ENCODE measurements around the gene FZD7. TPM values are rescaled to one million over a fixed set of nuclear protein-coding genes. Genes with fewer than 3 reads are reported as not detected.

The FZD7 gene
- total RNA-seq, 2 experiments from 2014 or later = 0.17 to 0.25 TPM

GRCh38 chr2:202036601-202037037 lies 3.0 kb downstream of the FZD7 start:
- no peak overlapping the region for H3K27ac Mint-ChIP-seq
- ChIA-PET CTCF (no interaction called here), POLR2A (no interaction called here)
- H3K4me3 Mint-ChIP-seq = no peak overlapping the region
- Histone ChIP-seq H3K9me3 (ENCODE audit: control insufficient read depth in 1 of 2, insufficient read depth in 1 of 2, low read length in 2 of 2) (peaks cover 0 to 14% of the 10 kb centered on the region in 2 experiments), H3K4me3 (ENCODE audit: low read length) (no peak overlapping the region), H3K4me1 (ENCODE audit: insufficient read depth, low read length) (peaks cover 31% of the 10 kb centered on the region), H3K36me3 (ENCODE audit: insufficient read depth, low read length) (no peaks in the 10 kb centered on the region), H3K27me3 (ENCODE audit: control insufficient read depth in 1 of 2, insufficient read depth in 2 of 2, low read length in 2 of 2) (peaks cover 31 to 54% of the 10 kb centered on the region in 2 experiments), H3K27ac (ENCODE audit: low read depth in 1 of 2, low read length in 2 of 2) (no peak overlapping the region)
- ATAC-seq (ENCODE audit: poor library complexity) (no peak), DNase-seq (no peak)
- no peaks in the 10 kb centered on the region for H3K9me3 Mint-ChIP-seq
- peaks cover 9% of the 10 kb centered on the region for H3K36me3 Mint-ChIP-seq (ENCODE audit: low read depth)
- intact Hi-C loops (cut with DNase I, micrococcal nuclease) = loop anchor here in 1 of 2 experiments (10.0 kb wide), 5 partner anchors 198 to 1512 kb away; partner anchors contain the start of genes BMPR2, FAM117B, SGO2 and SUMO1
- H3K27me3 Mint-ChIP-seq = peaks cover 9% of the 10 kb centered on the region
- no peak for TF ChIP-seq CTCF (IDR thresholded peaks at IDR 0.05)
- peaks cover 18% of the 10 kb centered on the region for H3K4me1 Mint-ChIP-seq (ENCODE audit: low read depth)

GRCh38 chr2:202037086-202037485 lies 3.4 kb downstream of the FZD7 start:
- peaks cover 0 to 14% of the 10 kb centered on the region in 2 experiments for H3K9me3 ChIP-seq (ENCODE audit: control insufficient read depth in 1 of 2, insufficient read depth in 1 of 2, low read length in 2 of 2)
- H3K27ac ChIP-seq (ENCODE audit: low read depth in 1 of 2, low read length in 2 of 2) = no peak overlapping the region
- ChIA-PET POLR2A (no interaction called here), CTCF (no interaction called here)
- H3K4me3 Mint-ChIP-seq = no peak overlapping the region
- intact Hi-C loops (cut with DNase I, micrococcal nuclease) = loop anchor here in 1 of 2 experiments (10.0 kb wide), 5 partner anchors 198 to 1512 kb away; partner anchors contain the start of genes BMPR2, FAM117B, SGO2 and SUMO1
- peaks cover 9% of the 10 kb centered on the region for H3K27me3 Mint-ChIP-seq
- peaks cover 17% of the 10 kb centered on the region for H3K4me1 Mint-ChIP-seq (ENCODE audit: low read depth)
- no peaks in the 10 kb centered on the region for H3K36me3 ChIP-seq (ENCODE audit: insufficient read depth, low read length)
- no peak overlapping the region for H3K4me3 ChIP-seq (ENCODE audit: low read length)
- no peaks in the 10 kb centered on the region for H3K9me3 Mint-ChIP-seq
- DNase-seq (no peak), ATAC-seq (ENCODE audit: poor library complexity) (no peak)
- peaks cover 9% of the 10 kb centered on the region for H3K36me3 Mint-ChIP-seq (ENCODE audit: low read depth)
- no peak overlapping the region for H3K27ac Mint-ChIP-seq
- peaks cover 27% of the 10 kb centered on the region for H3K4me1 ChIP-seq (ENCODE audit: insufficient read depth, low read length)
- no peak for TF ChIP-seq CTCF (IDR thresholded peaks at IDR 0.05)
- peaks cover 31 to 58% of the 10 kb centered on the region in 2 experiments for H3K27me3 ChIP-seq (ENCODE audit: control insufficient read depth in 1 of 2, insufficient read depth in 2 of 2, low read length in 2 of 2)

GRCh38 chr2:202038471-202039277 lies 5.0 kb downstream of the FZD7 start:
- peaks cover 0 to 14% of the 10 kb centered on the region in 2 experiments for H3K9me3 ChIP-seq (ENCODE audit: control insufficient read depth in 1 of 2, insufficient read depth in 1 of 2, low read length in 2 of 2)
- H3K27me3 ChIP-seq (ENCODE audit: control insufficient read depth in 1 of 2, insufficient read depth in 2 of 2, low read length in 2 of 2) = peaks cover 31 to 58% of the 10 kb centered on the region in 2 experiments
- POLR2A ChIA-PET = no interaction called here
- TF ChIP-seq CTCF (IDR thresholded peaks at IDR 0.05) = no peak
- H3K4me3 ChIP-seq (ENCODE audit: low read length) = no peak overlapping the region
- ATAC-seq (ENCODE audit: poor library complexity) = no peak
- peaks cover 11% of the 10 kb centered on the region for H3K4me1 Mint-ChIP-seq (ENCODE audit: low read depth)
- H3K27ac ChIP-seq (ENCODE audit: low read depth in 1 of 2, low read length in 2 of 2) = no peak overlapping the region
- H3K36me3 Mint-ChIP-seq (ENCODE audit: low read depth) = peaks cover 5% of the 10 kb centered on the region
- H3K4me1 ChIP-seq (ENCODE audit: insufficient read depth, low read length) = peaks cover 15% of the 10 kb centered on the region
- CTCF ChIA-PET = no interaction called here
- peaks cover 10% of the 10 kb centered on the region for H3K27me3 Mint-ChIP-seq
- no peaks in the 10 kb centered on the region for H3K36me3 ChIP-seq (ENCODE audit: insufficient read depth, low read length)
- intact Hi-C loops (cut with DNase I, micrococcal nuclease) = loop anchor here in 1 of 2 experiments (10.0 kb wide), 5 partner anchors 196 to 1514 kb away; partner anchors contain the start of genes BMPR2, FAM117B, SGO2 and SUMO1
- no peak for DNase-seq
- no peak overlapping the region for H3K27ac Mint-ChIP-seq
- H3K4me3 Mint-ChIP-seq = peak overlapping the region; percentile 12
- no peaks in the 10 kb centered on the region for H3K9me3 Mint-ChIP-seq
